SK-N-SH (cell line): ENCODE results near the gene NEMP1. TPM values are rescaled to one million over a fixed set of nuclear protein-coding genes. Genes with fewer than 3 reads are reported as not detected.

Source experiments
- CTCF ChIA-PET: fragments of 300-600, 350-600 bp; formaldehyde crosslinking; extraction: SDS; loops from one replicate; lab custom pipeline; 2021; lab: Yijun Ruan, JAX
- POLR2A ChIA-PET: fragments of 350-600 bp; sonication (Branson Sonifier 250); formaldehyde crosslinking; extraction: SDS; loops from one replicate; lab custom pipeline; 2020; ENCODE audit warnings: antibody characterized with exemption, inconsistent platforms; lab: Yijun Ruan, JAX
- DNase-seq: peaks from one replicate; pipeline ENCODE4 v3.0.0; 2012
- H2AFZ ChIP-seq: fragments of 200-600 bp; sonication (generic); 2 replicates; pipeline ENCODE4 v1.8.1; 2016; ENCODE audit warnings: antibody characterized with exemption, mild to moderate bottlenecking, low read depth
- H3F3A ChIP-seq: fragments of 200-600 bp; sonication (generic); replicated peaks from 2 replicates; pipeline ENCODE3; 2016; ENCODE audit warnings: antibody characterized with exemption, mild to moderate bottlenecking; ENCODE audit not compliant: insufficient read depth
- H3K27ac ChIP-seq, 2 experiments: fragments of 200-500 bp in 1 of 2; fragments of 200-600 bp in 1 of 2; sonication (Bioruptor generic) in 1 of 2; sonication (generic), shearing (Covaris generic) in 1 of 2; 2 replicates each; pipeline versions ENCODE4 v1.5.1 to v1.6.1; 2014 to 2016; ENCODE audit warnings: low read depth in 2 of 2, inconsistent platforms in 1 of 2, low read length in 1 of 2, mild to moderate bottlenecking in 1 of 2, mixed read lengths in 1 of 2
- H3K27me3 ChIP-seq: fragments of 200-600 bp; sonication (generic), shearing (Covaris generic); 2 replicates; pipeline ENCODE4 v1.6.1; 2016; ENCODE audit warnings: mixed run types; ENCODE audit not compliant: insufficient read depth
- H3K36me3 ChIP-seq, 2 experiments: fragments of 200-500 bp in 1 of 2; fragments of 200-600 bp in 1 of 2; sonication (Bioruptor generic) in 1 of 2; sonication (generic) in 1 of 2; replicated peaks in 1 of 2; 2 replicates each; pipeline versions ENCODE3 to v1.5.1; 2014 to 2016; ENCODE audit warnings: low read length in 1 of 2, mild to moderate bottlenecking in 1 of 2; ENCODE audit not compliant: insufficient read depth in 2 of 2, control insufficient read depth in 1 of 2
- H3K4me1 ChIP-seq, 2 experiments: fragments of 200-500 bp in 1 of 2; fragments of 200-600 bp in 1 of 2; sonication (Bioruptor generic) in 1 of 2; sonication (generic), shearing (Covaris generic) in 1 of 2; 2 replicates each; pipeline versions ENCODE4 v1.5.1 to v1.6.1; 2014 to 2016; ENCODE audit warnings: low read depth in 1 of 2, low read length in 1 of 2, mixed run types in 1 of 2; ENCODE audit not compliant: insufficient read depth in 2 of 2, control insufficient read depth in 1 of 2
- H3K4me2 ChIP-seq: fragments of 200-600 bp; sonication (generic), shearing (Covaris generic); 2 replicates; pipeline ENCODE4 v1.6.1; 2017; ENCODE audit warnings: mixed run types
- H3K4me3 ChIP-seq, 2 experiments: fragments of 200-500 bp in 1 of 2; fragments of 200-600 bp in 1 of 2; sonication (Bioruptor generic) in 1 of 2; sonication (generic), shearing (Covaris generic) in 1 of 2; 2 replicates each; pipeline versions ENCODE4 v1.5.1 to v1.8.1; 2014 to 2016; ENCODE audit warnings: low read depth in 2 of 2, inconsistent platforms in 1 of 2, low read length in 1 of 2, mild to moderate bottlenecking in 1 of 2, mixed read lengths in 1 of 2, moderate library complexity in 1 of 2
- H3K79me2 ChIP-seq: fragments of 200-600 bp; sonication (generic); 2 replicates; pipeline ENCODE4 v1.8.1; 2017; ENCODE audit warnings: mild to moderate bottlenecking; ENCODE audit not compliant: insufficient read depth
- H3K9ac ChIP-seq: fragments of 200-600 bp; sonication (generic); 2 replicates; pipeline ENCODE4 v1.6.1; 2017; ENCODE audit warnings: mixed run types
- H3K9me2 ChIP-seq: fragments of 200-600 bp; sonication (generic); 2 replicates; pipeline ENCODE4 v1.6.1; 2017; ENCODE audit warnings: mixed run types
- H3K9me3 ChIP-seq: fragments of 200-600 bp; sonication (generic); 2 replicates; pipeline ENCODE4 v1.6.1; 2017; ENCODE audit warnings: mixed run types, mild to moderate bottlenecking, moderate library complexity
- H4K20me1 ChIP-seq: fragments of 200-600 bp; sonication (generic); 2 replicates; pipeline ENCODE4 v1.6.1; 2017; ENCODE audit warnings: mild to moderate bottlenecking, mixed run types; ENCODE audit not compliant: insufficient read depth
- CHD2 ChIP-seq: fragments of 150-350 bp; IDR thresholded peaks from 2 replicates; pipeline ENCODE4 v1.6.1; 2018; ENCODE audit warnings: low read length; ENCODE audit not compliant: partially characterized antibody
- CTCF ChIP-seq: fragments of 200-600 bp; sonication (generic); IDR thresholded peaks from 2 replicates; pipeline ENCODE4 v1.6.1; 2017; ENCODE audit warnings: antibody characterized with exemption, mild to moderate bottlenecking, moderate library complexity
- EZH2phosphoT487 ChIP-seq: fragments of 200-600 bp; sonication (generic); IDR thresholded peaks from 2 replicates; pipeline ENCODE4 v1.6.1; 2017; ENCODE audit warnings: low read depth, mixed run types, mild to moderate bottlenecking, antibody characterized with exemption, moderate library complexity, borderline replicate concordance
- FOXJ3 ChIP-seq: sonication (generic); formaldehyde crosslinking; IDR thresholded peaks from 2 replicates; pipeline ENCODE4 v1.5.1; 2020; ENCODE audit warnings: mild to moderate bottlenecking, missing genetic modification reagents
- NFIC ChIP-seq: IDR thresholded peaks from 2 replicates; pipeline ENCODE4 v1.4.0; 2012; ENCODE audit warnings: borderline replicate concordance
- POLR2AphosphoS5 ChIP-seq: IDR thresholded peaks from 2 replicates; pipeline ENCODE4 v1.6.1; 2012; ENCODE audit warnings: low read depth, low read length
- RCOR1 ChIP-seq: fragments of 150-350 bp; IDR thresholded peaks from 2 replicates; pipeline ENCODE4 v1.6.1; 2017; ENCODE audit warnings: antibody characterized with exemption, low read length
- REST ChIP-seq: IDR thresholded peaks from 2 replicates; pipeline ENCODE4 v1.6.1; 2012; ENCODE audit warnings: mild to moderate bottlenecking, low read depth, low read length, moderate library complexity
- TCF12 ChIP-seq: IDR thresholded peaks from 2 replicates; pipeline ENCODE4 v1.4.0; 2012
- TEAD4 ChIP-seq: IDR thresholded peaks from 2 replicates; pipeline ENCODE4 v1.4.0; 2012; ENCODE audit warnings: mild to moderate bottlenecking, borderline replicate concordance; ENCODE audit not compliant: insufficient read depth
- USF1 ChIP-seq: IDR thresholded peaks from 2 replicates; pipeline ENCODE4 v1.4.0; 2012; ENCODE audit warnings: low read depth, borderline replicate concordance
- WGBS: methylation state at CpG from one replicate; pipeline ENCODE4 v1.1.6; 2017; ENCODE audit warnings: low lambda C conversion rate; 5-methylcytosine and 5-hydroxymethylcytosine counted together
- polyA plus RNA-seq, 3 experiments: library from polyadenylated mRNA; depleted of rRNA; stranded (reverse); fragments of >200 nt; gene quantifications; 2 replicates each; pipeline ENCODE4 v1.2.3, GENCODE V29; 2012
- TF ChIP-seq, protein P1 (sequence below): fragments of 150-350 bp; IDR thresholded peaks from 2 replicates; pipeline ENCODE4 v1.6.1; 2016; ENCODE audit warnings: mild to moderate bottlenecking, low read depth, low read length
- TF ChIP-seq, protein P2 (sequence below): fragments of 150-350 bp; IDR thresholded peaks from 2 replicates; pipeline ENCODE4 v1.6.1; 2017; ENCODE audit warnings: antibody characterized with exemption, low read length, low read depth, borderline replicate concordance

Gene NEMP1
- polyA plus RNA-seq, 1 of the 3 experiments (the other 2 are of a cell fraction), result 6.2 TPM

DNA sequence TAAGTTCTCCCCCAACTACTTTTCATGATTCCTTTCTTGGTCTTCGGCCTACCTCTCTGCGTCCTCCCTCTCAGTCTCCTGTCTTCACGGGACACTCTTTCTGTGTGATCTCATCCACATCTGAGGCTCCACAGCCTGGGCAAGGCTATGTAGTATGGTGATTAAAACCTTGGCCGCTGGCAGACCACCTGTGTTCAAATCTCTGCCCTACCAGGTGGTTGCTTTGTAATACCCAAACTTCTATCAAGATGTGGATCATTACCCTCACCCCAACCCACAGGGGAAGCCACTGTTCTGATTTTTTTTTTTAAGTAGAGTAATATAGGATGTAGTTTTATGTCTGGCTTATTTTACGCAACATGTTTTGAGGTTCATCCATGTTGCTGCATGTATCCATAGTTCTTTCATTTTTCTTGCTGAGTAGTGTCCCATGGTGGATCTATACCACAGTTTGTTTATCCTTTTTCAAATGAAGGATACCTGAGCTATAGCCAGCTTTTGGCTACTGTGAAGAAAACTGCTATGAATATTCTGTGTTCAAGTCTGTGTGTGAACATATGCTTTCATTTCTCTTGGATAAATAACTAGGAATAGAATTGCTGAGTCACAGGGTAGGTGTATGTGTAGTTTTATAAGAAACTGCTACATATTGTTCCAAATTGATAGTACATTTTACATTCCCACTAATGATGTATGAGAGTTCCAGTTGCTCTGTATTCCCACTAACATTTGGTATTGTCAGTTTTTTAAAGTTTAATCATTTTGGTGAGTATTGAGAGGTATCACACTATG is 40.9 kb upstream of the NEMP1 start:
- H3F3A ChIP-seq, result no peaks in the 10 kb centered on the region
- H3K27me3 ChIP-seq, result no peaks in the 10 kb centered on the region
- H3K79me2 ChIP-seq, result no peaks in the 10 kb centered on the region
- 85% methylated on average over 5 of the region's 5 CpGs for WGBS
- no peak overlapping the region for H3K4me2 ChIP-seq
- no peak overlapping the region for H3K4me3 ChIP-seq
- no peak for DNase-seq
- H3K4me1 ChIP-seq, result no peaks in the 10 kb centered on the region
- no peak overlapping the region for H2AFZ ChIP-seq
- H3K36me3 ChIP-seq, result no peaks in the 10 kb centered on the region
- TF ChIP-seq TEAD4, result no peak
- TF ChIP-seq CHD2, result no peak
- TF ChIP-seq CTCF, result no peak
- TF ChIP-seq POLR2AphosphoS5, result no peak
- TF ChIP-seq REST, result no peak
- TF ChIP-seq, protein P1, sequence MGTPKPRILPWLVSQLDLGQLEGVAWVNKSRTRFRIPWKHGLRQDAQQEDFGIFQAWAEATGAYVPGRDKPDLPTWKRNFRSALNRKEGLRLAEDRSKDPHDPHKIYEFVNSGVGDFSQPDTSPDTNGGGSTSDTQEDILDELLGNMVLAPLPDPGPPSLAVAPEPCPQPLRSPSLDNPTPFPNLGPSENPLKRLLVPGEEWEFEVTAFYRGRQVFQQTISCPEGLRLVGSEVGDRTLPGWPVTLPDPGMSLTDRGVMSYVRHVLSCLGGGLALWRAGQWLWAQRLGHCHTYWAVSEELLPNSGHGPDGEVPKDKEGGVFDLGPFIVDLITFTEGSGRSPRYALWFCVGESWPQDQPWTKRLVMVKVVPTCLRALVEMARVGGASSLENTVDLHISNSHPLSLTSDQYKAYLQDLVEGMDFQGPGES, result no peak
- no peak for TF ChIP-seq TCF12
- no peak for TF ChIP-seq USF1
- TF ChIP-seq NFIC, result no peak
- no peak for TF ChIP-seq FOXJ3 (CRISPR knock-in tag)
- TF ChIP-seq EZH2phosphoT487, result no peak
- TF ChIP-seq, protein P2, sequence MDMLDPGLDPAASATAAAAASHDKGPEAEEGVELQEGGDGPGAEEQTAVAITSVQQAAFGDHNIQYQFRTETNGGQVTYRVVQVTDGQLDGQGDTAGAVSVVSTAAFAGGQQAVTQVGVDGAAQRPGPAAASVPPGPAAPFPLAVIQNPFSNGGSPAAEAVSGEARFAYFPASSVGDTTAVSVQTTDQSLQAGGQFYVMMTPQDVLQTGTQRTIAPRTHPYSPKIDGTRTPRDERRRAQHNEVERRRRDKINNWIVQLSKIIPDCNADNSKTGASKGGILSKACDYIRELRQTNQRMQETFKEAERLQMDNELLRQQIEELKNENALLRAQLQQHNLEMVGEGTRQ, result no peak
- no peak for TF ChIP-seq RCOR1
- H3K9ac ChIP-seq, result no peak overlapping the region
- H3K9me3 ChIP-seq, result no peaks in the 10 kb centered on the region
- ChIA-PET POLR2A (no interaction called here), CTCF (interaction anchor here (0.9 to 23.5 kb wide), 9 partner anchors 7 to 118 kb away, joined by 3 to 643 read pairs (median 9); no protein-coding TSS in a partner anchor)
- H4K20me1 ChIP-seq, result no peaks in the 10 kb centered on the region
- no peaks in the 10 kb centered on the region for H3K9me2 ChIP-seq
- no peak overlapping the region for H3K27ac ChIP-seq
